ENCODE data around the gene MLIP. TPM values are rescaled to one million over a fixed set of nuclear protein-coding genes. Genes with fewer than 3 reads are reported as not detected.

Gene MLIP
- total and polyA plus RNA-seq, 2 of the 13 experiments (the other 11 are each of a cell fraction or from before 2014, with no cell fraction given), result 0.08 to 0.33 TPM

DNA sequence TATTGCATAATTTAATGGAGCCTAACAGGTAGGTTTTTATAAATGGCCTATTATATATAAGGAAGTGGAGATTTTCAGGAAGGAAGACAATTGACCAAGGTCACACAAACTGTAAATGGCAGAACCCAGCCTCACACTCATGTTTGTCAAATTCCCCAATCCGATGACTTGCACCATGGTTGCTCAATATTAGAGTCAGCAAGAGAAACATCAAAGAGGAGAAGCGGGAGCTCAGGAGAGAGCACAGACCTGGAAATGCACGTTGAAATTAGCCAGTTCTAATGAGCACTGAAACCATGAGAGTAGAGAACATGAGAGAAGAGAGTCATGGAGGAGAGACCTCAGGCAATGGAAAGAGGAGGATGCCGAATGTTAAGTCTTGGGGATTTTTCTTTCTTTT, 13.5 kb upstream of the MLIP start (continued):
- TF ChIP-seq SAFB2 (CRISPR knock-in tag; IDR thresholded peaks at IDR 0.05; ENCODE audit: borderline replicate concordance, low read depth) (no peak), ZBTB1 (CRISPR knock-in tag; IDR thresholded peaks at IDR 0.05; ENCODE audit: borderline replicate concordance) (no peak), ZFP91 (CRISPR knock-in tag; IDR thresholded peaks at IDR 0.05; ENCODE audit: borderline replicate concordance) (no peak), ZNF775 (CRISPR knock-in tag; IDR thresholded peaks at IDR 0.05; ENCODE audit: borderline replicate concordance) (0 out of 2 replicates have a peak, but pooled peaks have one; percentile 43), PTBP1 (IDR thresholded peaks at IDR 0.05; ENCODE audit: low read depth, low read length, poor library complexity, severe bottlenecking) (no peak), TEAD2 (CRISPR knock-in tag; IDR thresholded peaks at IDR 0.05) (no peak), ZBTB8A (CRISPR knock-in tag; IDR thresholded peaks at IDR 0.05; ENCODE audit: borderline replicate concordance, low read depth) (no peak), ZNF318 (CRISPR knock-in tag; IDR thresholded peaks at IDR 0.05) (no peak), FOXA1 (IDR thresholded peaks at IDR 0.05) (no peak), FOXA1 (CRISPR knock-in tag; IDR thresholded peaks at IDR 0.05) (peak; percentile 73), YEATS2 (CRISPR knock-in tag; IDR thresholded peaks at IDR 0.05; ENCODE audit: borderline replicate concordance) (peak; percentile 47; the same call in 1 of the 2 replicates), HDAC2 (CRISPR knock-in tag; IDR thresholded peaks at IDR 0.05) (peak; percentile 66)
- TF ChIP-seq, protein P1, sequence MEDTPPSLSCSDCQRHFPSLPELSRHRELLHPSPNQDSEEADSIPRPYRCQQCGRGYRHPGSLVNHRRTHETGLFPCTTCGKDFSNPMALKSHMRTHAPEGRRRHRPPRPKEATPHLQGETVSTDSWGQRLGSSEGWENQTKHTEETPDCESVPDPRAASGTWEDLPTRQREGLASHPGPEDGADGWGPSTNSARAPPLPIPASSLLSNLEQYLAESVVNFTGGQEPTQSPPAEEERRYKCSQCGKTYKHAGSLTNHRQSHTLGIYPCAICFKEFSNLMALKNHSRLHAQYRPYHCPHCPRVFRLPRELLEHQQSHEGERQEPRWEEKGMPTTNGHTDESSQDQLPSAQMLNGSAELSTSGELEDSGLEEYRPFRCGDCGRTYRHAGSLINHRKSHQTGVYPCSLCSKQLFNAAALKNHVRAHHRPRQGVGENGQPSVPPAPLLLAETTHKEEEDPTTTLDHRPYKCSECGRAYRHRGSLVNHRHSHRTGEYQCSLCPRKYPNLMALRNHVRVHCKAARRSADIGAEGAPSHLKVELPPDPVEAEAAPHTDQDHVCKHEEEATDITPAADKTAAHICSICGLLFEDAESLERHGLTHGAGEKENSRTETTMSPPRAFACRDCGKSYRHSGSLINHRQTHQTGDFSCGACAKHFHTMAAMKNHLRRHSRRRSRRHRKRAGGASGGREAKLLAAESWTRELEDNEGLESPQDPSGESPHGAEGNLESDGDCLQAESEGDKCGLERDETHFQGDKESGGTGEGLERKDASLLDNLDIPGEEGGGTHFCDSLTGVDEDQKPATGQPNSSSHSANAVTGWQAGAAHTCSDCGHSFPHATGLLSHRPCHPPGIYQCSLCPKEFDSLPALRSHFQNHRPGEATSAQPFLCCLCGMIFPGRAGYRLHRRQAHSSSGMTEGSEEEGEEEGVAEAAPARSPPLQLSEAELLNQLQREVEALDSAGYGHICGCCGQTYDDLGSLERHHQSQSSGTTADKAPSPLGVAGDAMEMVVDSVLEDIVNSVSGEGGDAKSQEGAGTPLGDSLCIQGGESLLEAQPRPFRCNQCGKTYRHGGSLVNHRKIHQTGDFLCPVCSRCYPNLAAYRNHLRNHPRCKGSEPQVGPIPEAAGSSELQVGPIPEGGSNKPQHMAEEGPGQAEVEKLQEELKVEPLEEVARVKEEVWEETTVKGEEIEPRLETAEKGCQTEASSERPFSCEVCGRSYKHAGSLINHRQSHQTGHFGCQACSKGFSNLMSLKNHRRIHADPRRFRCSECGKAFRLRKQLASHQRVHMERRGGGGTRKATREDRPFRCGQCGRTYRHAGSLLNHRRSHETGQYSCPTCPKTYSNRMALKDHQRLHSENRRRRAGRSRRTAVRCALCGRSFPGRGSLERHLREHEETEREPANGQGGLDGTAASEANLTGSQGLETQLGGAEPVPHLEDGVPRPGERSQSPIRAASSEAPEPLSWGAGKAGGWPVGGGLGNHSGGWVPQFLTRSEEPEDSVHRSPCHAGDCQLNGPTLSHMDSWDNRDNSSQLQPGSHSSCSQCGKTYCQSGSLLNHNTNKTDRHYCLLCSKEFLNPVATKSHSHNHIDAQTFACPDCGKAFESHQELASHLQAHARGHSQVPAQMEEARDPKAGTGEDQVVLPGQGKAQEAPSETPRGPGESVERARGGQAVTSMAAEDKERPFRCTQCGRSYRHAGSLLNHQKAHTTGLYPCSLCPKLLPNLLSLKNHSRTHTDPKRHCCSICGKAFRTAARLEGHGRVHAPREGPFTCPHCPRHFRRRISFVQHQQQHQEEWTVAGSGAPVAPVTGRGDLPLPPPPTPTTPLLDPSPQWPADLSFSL (CRISPR knock-in tag; IDR thresholded peaks at IDR 0.05), result no peak
